ENCODE data around the gene SLC4A1AP. TPM values are rescaled to one million over a fixed set of nuclear protein-coding genes. Genes with fewer than 3 reads are reported as not detected.
A peak's percentile ranks its signal among the peaks of the same experiment; 100 is the strongest.

Gene SLC4A1AP
- polyA plus RNA-seq, 2 of the 4 experiments (the other 2 are of a cell fraction), result 32.6 to 33.0 TPM

GRCh38 chr2:27721335-27721734 lies 57.6 kb downstream of the SLC4A1AP start (continued):
- TF ChIP-seq, protein P1, sequence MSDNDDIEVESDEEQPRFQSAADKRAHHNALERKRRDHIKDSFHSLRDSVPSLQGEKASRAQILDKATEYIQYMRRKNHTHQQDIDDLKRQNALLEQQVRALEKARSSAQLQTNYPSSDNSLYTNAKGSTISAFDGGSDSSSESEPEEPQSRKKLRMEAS (IDR thresholded peaks at IDR 0.05), result peak; percentile 82
- TF ChIP-seq POLR2A (IDR thresholded peaks at IDR 0.05; ENCODE audit: low read length) (no peak), RFX5 (IDR thresholded peaks at IDR 0.05) (no peak), E2F6 (IDR thresholded peaks at IDR 0.05; ENCODE audit: borderline replicate concordance, low read depth) (peak; percentile 41; the same call in 1 of the 2 replicates), NFE2L2 (conservative IDR thresholded peaks at IDR 0.05; ENCODE audit: low read length) (peak; percentile 47; the same call in 1 of the 2 replicates), HDAC2 (IDR thresholded peaks at IDR 0.05) (no peak), TFCP2L1 (CRISPR knock-in tag; IDR thresholded peaks at IDR 0.05) (no peak), FOSL2 (IDR thresholded peaks at IDR 0.05) (peak; percentile 31; the same call in 1 of the 2 replicates), FOSL2 (CRISPR knock-in tag; IDR thresholded peaks at IDR 0.05) (peak; percentile 85), MAZ (IDR thresholded peaks at IDR 0.05; ENCODE audit: borderline replicate concordance, low read depth, low read length) (no peak), ZNF302 (CRISPR knock-in tag; IDR thresholded peaks at IDR 0.05) (no peak), RCOR1 (IDR thresholded peaks at IDR 0.05; ENCODE audit: low read depth, low read length) (no peak), EP300 (IDR thresholded peaks at IDR 0.05) (peak in 1 of 2 experiments; percentile 58; a peak in 2 of 5 replicates), REST (IDR thresholded peaks at IDR 0.05) (no peak), SREBF2 (IDR thresholded peaks at IDR 0.05) (no peak), NPAS2 (CRISPR knock-in tag; IDR thresholded peaks at IDR 0.05; ENCODE audit: borderline replicate concordance) (no peak), FOSB (CRISPR knock-in tag; IDR thresholded peaks at IDR 0.05) (no peak)

- 82% methylated on average over 2 of the region's 2 CpGs for WGBS (ENCODE audit: missing lambda C conversion rate)
- ChIA-PET CTCF (interaction anchor here (1.1 to 14.1 kb wide), 18 partner anchors 9 to 674 kb away, joined by 3 to 167 read pairs (median 12); no protein-coding TSS in a partner anchor), POLR2A (interaction anchor here (1.9 kb wide), 1 partner anchor 671 kb away, joined by 7 read pairs; the partner anchor contains the start of gene FOSL2)
- no peak for DNase-seq (ENCODE audit: low read depth in 1 of 2, low spot score in 1 of 2)
- TF ChIP-seq, protein P2, sequence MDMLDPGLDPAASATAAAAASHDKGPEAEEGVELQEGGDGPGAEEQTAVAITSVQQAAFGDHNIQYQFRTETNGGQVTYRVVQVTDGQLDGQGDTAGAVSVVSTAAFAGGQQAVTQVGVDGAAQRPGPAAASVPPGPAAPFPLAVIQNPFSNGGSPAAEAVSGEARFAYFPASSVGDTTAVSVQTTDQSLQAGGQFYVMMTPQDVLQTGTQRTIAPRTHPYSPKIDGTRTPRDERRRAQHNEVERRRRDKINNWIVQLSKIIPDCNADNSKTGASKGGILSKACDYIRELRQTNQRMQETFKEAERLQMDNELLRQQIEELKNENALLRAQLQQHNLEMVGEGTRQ (IDR thresholded peaks at IDR 0.05), result peak; percentile 34; the same call in 1 of the 2 replicates
- TF ChIP-seq HEYL (CRISPR knock-in tag; IDR thresholded peaks at IDR 0.05), result no peak
- no peaks in the 10 kb centered on the region for H3K9me3 ChIP-seq
- H3K27ac ChIP-seq, result peak overlapping the region; percentile 93 to 98
- peak overlapping the region; percentile 56 for H3K4me2 ChIP-seq
- H3K4me1 ChIP-seq, result peaks cover 74% of the 10 kb centered on the region
- FAIRE-seq, result no peak
- no peak overlapping the region for H3K4me3 ChIP-seq
- ATAC-seq, result no peak
These were observed 58.3 kb downstream of the SLC4A1AP start for GRCh38 chr2:27721884-27722485.
